Measurements from ENCODE around the gene ITGB5.

ITGB5 gene

DNA sequence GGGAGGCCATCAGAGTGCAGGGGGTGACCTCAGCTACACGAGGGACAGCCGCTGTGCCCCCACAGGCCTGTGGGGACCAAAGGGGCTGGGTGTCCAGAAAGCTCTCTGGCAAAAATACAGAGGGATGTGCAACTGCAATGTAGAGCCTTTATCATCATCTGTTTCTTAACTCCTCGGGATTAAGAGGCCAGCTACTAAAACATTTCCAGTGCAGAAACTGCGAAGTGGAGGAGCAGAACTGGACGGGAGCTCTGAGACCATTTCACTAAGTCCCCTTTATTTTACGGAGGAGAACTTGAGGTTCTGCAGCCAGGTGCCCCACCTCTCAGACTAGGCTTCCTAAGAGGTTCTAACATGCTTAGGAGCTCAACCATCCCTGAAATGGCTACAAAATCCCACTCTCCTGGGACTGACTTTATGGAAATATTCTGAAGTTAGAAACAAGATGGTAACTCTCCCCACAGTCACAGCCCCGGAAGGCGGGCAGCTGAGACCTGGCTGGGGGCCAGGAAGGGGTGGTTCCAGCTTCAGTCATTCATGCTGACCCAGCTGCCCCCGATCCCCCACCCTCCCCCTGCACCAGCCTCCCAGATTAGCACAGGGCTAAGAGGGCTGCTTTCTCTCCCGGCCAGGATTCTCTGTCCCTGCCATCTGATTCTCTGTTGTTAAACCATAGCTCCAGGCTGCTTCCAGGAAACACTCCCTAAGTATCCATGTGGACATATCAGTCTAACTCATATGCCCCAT, 116.7 kb downstream of the ITGB5 start:
- WGBS (ENCODE audit: extremely low coverage, insufficient coverage, low lambda C conversion rate) = no CpG with 5 or more reads among the region's 10 CpGs
- Histone ChIP-seq H3K79me2 (ENCODE audit: control insufficient read depth, insufficient read depth, low read length) (peaks cover 4% of the 10 kb centered on the region), H2BK120ac (ENCODE audit: low read depth, low read length) (no peak overlapping the region), H4K8ac (ENCODE audit: low read depth, low read length) (no peak overlapping the region), H2BK5ac (ENCODE audit: low read length) (no peak overlapping the region), H4K5ac (ENCODE audit: low read length) (no peak overlapping the region), H3K23ac (ENCODE audit: low read length) (no peak overlapping the region), H3K56ac (ENCODE audit: low read length) (no peak overlapping the region), H2AK5ac (ENCODE audit: low read length) (no peak overlapping the region), H3K36me3 (ENCODE audit: control insufficient read depth, insufficient read depth, low read length) (peaks cover 38% of the 10 kb centered on the region), H3K27me3 (ENCODE audit: insufficient read depth, low read length, poor library complexity) (no peaks in the 10 kb centered on the region), H3K18ac (ENCODE audit: low read length) (no peak overlapping the region), H3K9ac (ENCODE audit: low read length) (no peak overlapping the region), H3K4me3 (ENCODE audit: low read length) (no peak overlapping the region), H3K4me2 (ENCODE audit: low read length) (no peak overlapping the region), H2BK15ac (replicated peaks; ENCODE audit: low read depth) (no peak overlapping the region), H3K27ac (ENCODE audit: low read depth, low read length) (no peak overlapping the region), H3K79me1 (ENCODE audit: low read length) (peaks cover 18% of the 10 kb centered on the region), H3K4ac (ENCODE audit: low read depth, low read length) (no peak overlapping the region), H3K4me1 (ENCODE audit: control insufficient read depth, low read depth, low read length) (peaks cover 3% of the 10 kb centered on the region)
- DNase-seq = no peak

- Histone ChIP-seq H3K4me3 (ENCODE audit: low read length) (no peak overlapping the region), H3K27me3 (ENCODE audit: insufficient read depth, low read length, poor library complexity) (no peaks in the 10 kb centered on the region), H3K18ac (ENCODE audit: low read length) (no peak overlapping the region), H3K79me2 (ENCODE audit: control insufficient read depth, insufficient read depth, low read length) (no peaks in the 10 kb centered on the region), H3K4ac (ENCODE audit: low read depth, low read length) (no peak overlapping the region), H2BK15ac (replicated peaks; ENCODE audit: low read depth) (no peak overlapping the region), H3K4me2 (ENCODE audit: low read length) (no peak overlapping the region), H2BK5ac (ENCODE audit: low read length) (no peak overlapping the region), H4K5ac (ENCODE audit: low read length) (no peak overlapping the region), H3K9ac (ENCODE audit: low read length) (no peak overlapping the region), H3K56ac (ENCODE audit: low read length) (no peak overlapping the region), H4K8ac (ENCODE audit: low read depth, low read length) (no peak overlapping the region), H3K27ac (ENCODE audit: low read depth, low read length) (no peak overlapping the region), H2BK120ac (ENCODE audit: low read depth, low read length) (no peak overlapping the region), H3K36me3 (ENCODE audit: control insufficient read depth, insufficient read depth, low read length) (peaks cover 43% of the 10 kb centered on the region), H3K23ac (ENCODE audit: low read length) (no peak overlapping the region), H2AK5ac (ENCODE audit: low read length) (no peak overlapping the region), H3K79me1 (ENCODE audit: low read length) (peaks cover 14% of the 10 kb centered on the region), H3K4me1 (ENCODE audit: control insufficient read depth, low read depth, low read length) (no peaks in the 10 kb centered on the region)
- no peak for DNase-seq
- no CpG with 5 or more reads among the region's 9 CpGs for whole genome bisulfite sequencing (ENCODE audit: extremely low coverage, insufficient coverage, low lambda C conversion rate)
These were observed 117.7 kb downstream of the ITGB5 start for GRCh38 chr3:124769462-124769861.

- Histone ChIP-seq H3K4ac (ENCODE audit: low read depth, low read length) (no peak overlapping the region), H3K4me3 (ENCODE audit: low read length) (no peak overlapping the region), H3K27me3 (ENCODE audit: insufficient read depth, low read length, poor library complexity) (no peaks in the 10 kb centered on the region), H3K56ac (ENCODE audit: low read length) (no peak overlapping the region), H2BK15ac (replicated peaks; ENCODE audit: low read depth) (no peak overlapping the region), H3K4me2 (ENCODE audit: low read length) (no peak overlapping the region), H3K9ac (ENCODE audit: low read length) (no peak overlapping the region), H2AK5ac (ENCODE audit: low read length) (no peak overlapping the region), H4K5ac (ENCODE audit: low read length) (no peak overlapping the region), H4K8ac (ENCODE audit: low read depth, low read length) (no peak overlapping the region), H3K4me1 (ENCODE audit: control insufficient read depth, low read depth, low read length) (no peaks in the 10 kb centered on the region), H3K79me2 (ENCODE audit: control insufficient read depth, insufficient read depth, low read length) (no peaks in the 10 kb centered on the region), H2BK5ac (ENCODE audit: low read length) (no peak overlapping the region), H3K23ac (ENCODE audit: low read length) (no peak overlapping the region), H3K18ac (ENCODE audit: low read length) (no peak overlapping the region), H2BK120ac (ENCODE audit: low read depth, low read length) (no peak overlapping the region), H3K79me1 (ENCODE audit: low read length) (peaks cover 14% of the 10 kb centered on the region), H3K27ac (ENCODE audit: low read depth, low read length) (no peak overlapping the region), H3K36me3 (ENCODE audit: control insufficient read depth, insufficient read depth, low read length) (peaks cover 49% of the 10 kb centered on the region)
- peak; percentile 60 for DNase-seq
- WGBS (ENCODE audit: extremely low coverage, insufficient coverage, low lambda C conversion rate) = no CpG with 5 or more reads among the region's 7 CpGs
These were observed 118.4 kb downstream of the ITGB5 start for GRCh38 chr3:124768812-124769211.

- H2BK120ac ChIP-seq (ENCODE audit: low read depth, low read length) = no peak overlapping the region
- H3K56ac ChIP-seq (ENCODE audit: low read length) = no peak overlapping the region
- no peak overlapping the region for H3K4me3 ChIP-seq (ENCODE audit: low read length)
- H3K4me2 ChIP-seq (ENCODE audit: low read length) = no peak overlapping the region
- no peak overlapping the region for H3K9ac ChIP-seq (ENCODE audit: low read length)
- H2BK5ac ChIP-seq (ENCODE audit: low read length) = no peak overlapping the region
- H3K27me3 ChIP-seq (ENCODE audit: insufficient read depth, low read length, poor library complexity) = no peaks in the 10 kb centered on the region
- no CpG with 5 or more reads among the region's 6 CpGs for WGBS (ENCODE audit: extremely low coverage, insufficient coverage, low lambda C conversion rate)
- no peak overlapping the region for H3K4ac ChIP-seq (ENCODE audit: low read depth, low read length)
- H3K79me2 ChIP-seq (ENCODE audit: control insufficient read depth, insufficient read depth, low read length) = no peaks in the 10 kb centered on the region
- DNase-seq = no peak
- H3K4me1 ChIP-seq (ENCODE audit: control insufficient read depth, low read depth, low read length) = no peaks in the 10 kb centered on the region
- H3K79me1 ChIP-seq (ENCODE audit: low read length) = peaks cover 9% of the 10 kb centered on the region
- H4K8ac ChIP-seq (ENCODE audit: low read depth, low read length) = no peak overlapping the region
- H2AK5ac ChIP-seq (ENCODE audit: low read length) = no peak overlapping the region
- H3K23ac ChIP-seq (ENCODE audit: low read length) = no peak overlapping the region
- no peak overlapping the region for H2BK15ac ChIP-seq (replicated peaks; ENCODE audit: low read depth)
- no peak overlapping the region for H3K27ac ChIP-seq (ENCODE audit: low read depth, low read length)
- no peak overlapping the region for H3K18ac ChIP-seq (ENCODE audit: low read length)
- H3K36me3 ChIP-seq (ENCODE audit: control insufficient read depth, insufficient read depth, low read length) = peaks cover 53% of the 10 kb centered on the region
- no peak overlapping the region for H4K5ac ChIP-seq (ENCODE audit: low read length)
These were observed 119.5 kb downstream of the ITGB5 start for GRCh38 chr3:124767691-124768090.

DNA sequence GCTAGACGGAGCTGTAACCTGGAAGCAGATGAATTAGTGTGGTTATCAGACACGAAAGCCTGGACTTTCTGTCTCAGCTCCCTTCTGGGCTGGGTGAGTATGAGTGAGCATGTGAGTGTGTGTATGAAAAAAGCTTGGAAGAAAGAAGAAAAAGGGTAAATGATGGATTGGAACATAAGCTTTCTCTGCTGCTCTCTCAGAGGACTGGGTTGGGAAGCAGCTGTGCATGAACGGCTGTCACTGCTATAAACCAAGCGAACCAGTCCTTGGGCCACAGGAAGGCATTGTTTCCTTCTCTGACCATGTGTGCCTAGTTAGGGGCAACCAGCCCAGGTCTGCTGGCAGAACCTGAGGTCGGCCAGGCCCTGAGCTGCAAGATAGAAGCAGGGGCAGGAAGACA, 119.9 kb downstream of the ITGB5 start:
- Histone ChIP-seq H4K5ac (ENCODE audit: low read length) (no peak overlapping the region), H2BK120ac (ENCODE audit: low read depth, low read length) (no peak overlapping the region), H3K18ac (ENCODE audit: low read length) (no peak overlapping the region), H2BK15ac (replicated peaks; ENCODE audit: low read depth) (no peak overlapping the region), H3K79me2 (ENCODE audit: control insufficient read depth, insufficient read depth, low read length) (no peaks in the 10 kb centered on the region), H3K79me1 (ENCODE audit: low read length) (peaks cover 7% of the 10 kb centered on the region), H3K4me2 (ENCODE audit: low read length) (no peak overlapping the region), H3K56ac (ENCODE audit: low read length) (no peak overlapping the region), H3K27ac (ENCODE audit: low read depth, low read length) (no peak overlapping the region), H2AK5ac (ENCODE audit: low read length) (no peak overlapping the region), H3K27me3 (ENCODE audit: insufficient read depth, low read length, poor library complexity) (no peaks in the 10 kb centered on the region), H3K4ac (ENCODE audit: low read depth, low read length) (no peak overlapping the region), H4K8ac (ENCODE audit: low read depth, low read length) (no peak overlapping the region), H3K4me3 (ENCODE audit: low read length) (no peak overlapping the region), H3K9ac (ENCODE audit: low read length) (no peak overlapping the region), H2BK5ac (ENCODE audit: low read length) (no peak overlapping the region), H3K23ac (ENCODE audit: low read length) (no peak overlapping the region), H3K4me1 (ENCODE audit: control insufficient read depth, low read depth, low read length) (no peaks in the 10 kb centered on the region), H3K36me3 (ENCODE audit: control insufficient read depth, insufficient read depth, low read length) (peaks cover 50% of the 10 kb centered on the region)
- WGBS (ENCODE audit: extremely low coverage, insufficient coverage, low lambda C conversion rate) = no CpG with 5 or more reads among the region's 5 CpGs
- DNase-seq = no peak

Data from mesendoderm (in vitro differentiated cells).